NCI-H1092 treated with DMSO at 0.1 percent for 48 hours (cell line): ENCODE data around the gene SLAIN1.

Source experiments
- DNase-seq: peaks from one replicate; lab custom pipeline; 2025; lab: John Stamatoyannopoulos, UW

The SLAIN1 gene

DNA sequence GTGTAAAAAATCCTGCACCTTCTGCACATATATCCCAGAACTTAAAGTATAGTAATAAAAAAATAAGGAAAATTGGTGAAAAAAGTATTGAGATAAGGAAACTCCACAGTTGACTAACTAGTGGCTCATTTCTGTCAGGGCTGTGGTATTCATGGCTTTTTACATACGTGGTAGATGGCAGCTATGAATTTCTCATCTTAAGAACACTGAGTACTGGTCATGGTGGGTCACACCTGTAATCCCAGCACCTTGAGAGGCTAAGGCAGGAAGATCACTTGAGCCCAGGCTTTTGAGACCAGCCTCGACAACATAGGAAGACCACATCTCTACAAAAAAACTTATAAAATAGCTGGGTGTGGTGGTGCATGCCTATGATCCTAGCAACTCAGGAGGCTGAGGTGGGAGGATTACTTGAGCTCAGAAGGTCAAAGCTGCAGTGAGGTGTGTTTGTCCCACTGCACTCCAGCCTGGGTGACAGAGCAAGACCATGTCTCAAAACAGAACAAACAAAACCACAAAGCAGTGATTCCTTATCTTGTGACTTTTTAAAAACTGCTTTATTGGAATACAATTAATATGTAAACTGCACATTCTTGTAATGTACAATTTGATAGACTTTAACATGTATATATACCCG lies 16.8 kb downstream of the SLAIN1 start:
- no peak for DNase-seq

DNA sequence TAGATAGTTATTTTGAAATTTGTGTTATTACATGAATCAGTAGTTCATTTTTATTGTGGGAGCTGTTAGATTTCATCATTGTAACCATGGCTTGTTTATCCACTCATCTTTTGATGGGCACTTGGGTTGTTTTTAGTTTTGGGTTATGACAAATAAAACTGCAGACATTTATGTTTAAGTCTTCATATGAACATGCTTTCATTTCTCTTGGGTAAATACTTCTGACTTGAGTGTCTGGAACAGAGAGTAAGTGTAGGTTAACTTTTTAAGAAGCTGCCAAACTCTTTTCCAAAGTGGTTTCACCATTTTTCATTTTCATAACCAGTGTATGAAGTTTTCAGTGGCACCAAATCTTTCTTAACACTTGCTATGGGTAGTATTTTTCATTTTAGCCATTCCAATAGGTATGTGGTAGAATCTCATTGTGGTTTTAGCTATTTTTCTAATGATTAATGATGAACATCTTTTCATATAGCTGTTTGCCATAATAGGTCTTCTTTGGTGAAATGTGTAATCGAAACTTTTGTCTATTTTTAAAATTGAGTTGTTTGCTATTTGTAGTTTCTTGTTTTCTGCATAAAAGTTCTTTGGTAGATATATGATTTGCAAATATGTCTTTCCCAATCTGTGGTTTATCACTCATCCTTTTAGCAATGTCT lies 17.9 kb downstream of the SLAIN1 start:
- DNase-seq, result no peak

DNA sequence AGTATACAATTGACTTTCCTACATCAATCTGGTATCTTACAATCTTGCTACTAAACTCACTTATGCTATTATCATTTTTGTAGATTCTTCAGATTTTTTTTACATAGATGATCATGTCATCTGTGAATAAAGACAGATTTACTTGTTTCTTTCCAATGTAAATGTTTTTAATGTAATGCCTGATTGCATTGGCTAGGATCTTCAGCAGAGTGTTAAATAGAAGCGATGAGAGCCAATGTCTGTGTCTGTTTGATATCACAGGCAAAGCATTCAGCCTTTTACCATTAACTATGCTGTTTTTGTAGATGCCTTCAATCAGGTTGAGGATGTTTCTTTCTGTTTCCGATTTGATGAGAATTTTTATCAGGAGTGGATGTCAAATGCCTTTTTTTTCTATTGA lies 19.2 kb downstream of the SLAIN1 start:
- no peak for DNase-seq

DNA sequence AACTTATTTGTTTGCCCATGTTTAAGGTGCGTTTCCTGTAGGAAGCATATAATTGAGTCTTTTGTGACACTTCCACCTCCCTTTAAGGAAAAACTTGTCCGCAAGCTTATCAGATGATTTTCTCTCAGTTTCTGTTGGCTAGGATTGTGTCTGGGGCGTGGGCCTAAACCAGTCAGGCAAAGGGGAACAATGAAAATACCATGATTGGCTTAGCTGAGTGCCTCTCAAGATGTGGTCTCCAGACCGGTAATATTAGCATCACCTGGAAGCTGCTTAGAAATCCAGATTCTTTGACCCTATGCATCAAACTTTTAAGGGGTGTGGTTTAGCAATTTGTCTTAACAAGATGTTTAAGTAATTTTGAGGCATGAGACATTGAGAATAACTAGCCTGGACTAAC lies 20.0 kb downstream of the SLAIN1 start:
- no peak for DNase-seq

DNA sequence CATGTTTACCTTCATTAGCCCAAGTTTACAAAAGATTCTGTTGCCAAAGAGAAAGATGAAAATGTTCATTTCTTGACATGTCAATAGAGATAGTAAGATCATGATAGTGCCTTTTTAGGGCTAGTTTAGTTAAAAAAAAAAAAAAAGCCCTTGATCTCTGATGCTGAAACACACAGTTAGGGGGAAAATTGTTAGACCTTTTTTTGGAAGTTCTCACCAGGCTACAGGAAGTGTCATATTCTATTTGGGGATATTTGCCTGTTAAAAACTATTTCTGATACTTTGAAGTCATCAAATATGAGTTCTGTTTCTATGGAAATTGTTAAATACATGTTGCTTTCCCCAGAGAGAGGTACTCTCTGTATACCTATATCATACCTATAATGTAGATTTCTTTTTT lies 21.6 kb downstream of the SLAIN1 start:
- DNase-seq, result no peak

DNA sequence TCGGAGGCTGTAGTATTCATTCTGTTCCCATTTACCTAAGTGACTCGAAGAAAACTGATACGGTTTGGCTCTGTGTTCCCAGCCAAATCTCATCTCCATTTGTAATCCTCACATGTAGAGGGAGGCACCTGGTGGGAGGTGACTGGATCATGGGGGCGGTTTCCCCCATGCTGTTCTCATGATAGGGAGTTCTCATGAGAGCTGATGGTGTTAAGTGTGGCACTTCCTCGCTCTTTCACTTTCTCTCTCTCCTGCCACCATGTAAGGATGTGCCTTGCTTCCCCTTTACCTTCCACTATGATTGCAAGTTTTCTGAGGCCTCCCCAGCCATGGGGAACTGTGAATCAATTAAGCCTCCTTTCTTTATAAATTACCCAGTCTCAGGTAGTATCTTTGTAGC lies 23.5 kb downstream of the SLAIN1 start:
- DNase-seq, result no peak

DNA sequence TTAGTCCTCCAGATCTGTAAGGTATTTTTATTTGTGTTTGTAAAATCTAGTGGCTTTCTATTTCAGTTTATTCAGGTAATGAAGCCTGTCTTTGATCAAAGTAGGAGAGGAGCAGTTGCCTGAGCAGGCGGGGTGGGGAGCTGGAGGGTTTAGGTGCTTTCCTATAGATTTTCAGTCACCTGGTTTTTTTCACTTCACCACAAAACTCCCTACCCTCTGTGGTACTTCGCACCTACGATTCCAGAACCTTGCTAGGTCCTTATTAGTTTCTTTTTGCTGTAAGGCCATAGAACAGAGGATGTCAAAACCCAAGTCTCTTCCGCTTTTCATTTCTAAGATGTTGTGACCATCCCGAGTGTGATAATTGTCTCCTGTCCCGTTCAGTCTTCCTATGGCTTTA lies 26.6 kb downstream of the SLAIN1 start:
- no peak for DNase-seq

DNA sequence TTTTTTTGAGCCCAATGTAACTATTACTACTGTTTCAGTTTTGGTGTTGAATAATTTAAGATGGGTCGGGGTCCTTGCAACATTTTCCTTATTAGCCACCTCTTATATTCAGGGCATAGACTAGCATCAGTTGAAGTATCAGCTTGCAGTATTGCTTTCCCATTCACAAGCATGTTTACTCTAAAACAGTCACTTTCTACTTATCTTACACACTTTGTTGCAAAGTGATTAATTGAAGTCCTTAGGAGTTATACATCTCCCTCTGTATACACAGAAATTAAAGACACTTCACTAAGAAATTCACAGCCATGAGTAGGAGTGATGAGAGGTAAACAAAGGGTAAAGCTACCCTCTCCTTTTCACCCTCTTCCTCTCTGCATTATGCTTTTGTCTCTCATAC lies 27.6 kb downstream of the SLAIN1 start:
- DNase-seq, result no peak

DNA sequence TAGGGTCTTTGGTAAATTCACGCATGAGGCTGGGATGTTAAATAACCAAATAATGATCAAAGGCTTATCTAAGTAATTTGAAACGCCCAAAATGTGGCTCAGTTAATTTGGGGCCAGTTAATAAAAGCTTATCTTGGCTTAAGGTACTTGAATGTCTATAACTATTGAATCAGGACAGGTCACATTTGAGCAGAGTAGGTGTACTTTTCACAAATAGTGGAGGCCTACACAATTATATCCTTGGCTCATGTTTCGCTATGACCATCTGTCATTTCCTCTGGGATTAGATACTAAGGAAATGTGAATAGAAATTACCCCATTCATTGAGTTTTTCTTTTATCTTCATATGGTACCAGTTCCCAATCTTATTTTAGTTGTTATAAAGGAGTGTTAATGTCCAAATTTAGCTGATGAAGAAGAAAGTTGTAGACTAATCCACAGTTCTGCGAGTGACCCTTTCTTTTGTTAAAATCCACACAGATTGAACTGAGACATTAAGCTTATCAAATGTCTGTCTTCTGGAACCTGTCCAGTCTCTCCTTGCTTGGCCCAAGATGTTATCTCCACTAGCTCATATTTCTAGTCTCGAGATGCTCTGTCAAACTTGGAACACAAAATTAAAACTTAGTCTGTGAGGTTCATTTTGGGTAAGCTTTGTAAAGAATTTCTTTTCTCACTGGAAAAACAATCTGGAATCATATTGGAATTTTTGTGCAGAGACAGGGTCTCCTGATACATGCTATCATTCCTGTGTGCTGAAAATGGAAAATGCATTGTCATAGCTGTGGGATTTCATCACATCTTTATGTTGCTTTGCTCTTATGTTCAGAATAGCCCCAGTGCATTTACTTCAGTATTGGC lies 31.0 kb downstream of the SLAIN1 start:
- peak; percentile 60 for DNase-seq

DNA sequence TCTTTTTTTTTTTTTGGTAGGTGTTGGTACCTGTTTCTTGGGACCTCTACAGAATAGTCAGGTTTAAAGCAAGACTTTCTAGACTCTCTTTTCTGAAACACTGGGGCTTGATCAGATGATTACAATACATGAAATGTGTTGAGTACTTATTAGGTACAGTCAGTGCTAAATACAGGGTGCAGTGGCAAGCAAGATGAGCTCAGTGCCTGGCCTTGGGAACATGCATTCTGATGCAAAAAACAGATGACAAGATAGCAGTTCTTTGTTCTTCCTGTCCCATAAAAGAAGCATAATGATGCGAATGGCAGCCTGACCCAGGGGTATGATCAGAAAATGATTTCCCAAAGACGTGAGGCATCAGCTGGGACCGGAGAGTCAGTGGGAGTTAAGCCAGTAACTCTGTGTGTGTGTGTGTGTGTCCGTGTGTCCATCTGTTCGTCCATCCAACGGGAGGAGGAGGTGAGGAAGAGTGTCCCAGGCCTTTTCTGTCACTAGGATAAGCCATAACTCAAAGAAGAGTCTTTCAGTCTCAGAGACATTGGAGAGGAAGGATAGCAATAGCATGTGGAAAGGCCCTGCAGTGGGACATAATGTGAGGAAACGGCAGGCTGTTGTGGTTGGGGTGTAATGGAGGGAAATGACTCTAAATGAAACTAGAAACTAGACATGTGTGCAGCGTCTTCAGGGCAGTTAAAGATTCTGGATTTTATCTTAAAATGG lies 32.2 kb downstream of the SLAIN1 start:
- DNase-seq, result no peak

DNA sequence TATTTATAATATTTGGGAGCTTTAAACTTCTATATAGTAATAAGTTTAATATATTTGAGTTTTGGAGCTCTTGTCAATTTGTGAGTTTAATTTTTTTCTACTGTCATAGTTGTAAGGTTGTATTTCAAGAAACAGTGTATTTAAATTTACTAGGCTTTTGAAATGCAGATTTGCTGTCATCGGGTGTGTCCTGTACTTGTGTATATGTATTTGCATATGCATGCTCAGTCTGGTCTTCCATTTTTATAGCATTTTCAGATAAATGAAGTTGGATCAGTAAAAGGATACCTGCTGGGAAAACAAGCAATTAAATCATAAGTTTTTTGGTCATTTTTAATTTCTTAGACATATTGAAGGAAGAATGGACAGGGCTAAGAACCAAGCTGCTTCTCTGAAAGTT lies 33.1 kb downstream of the SLAIN1 start:
- DNase-seq, result no peak

DNA sequence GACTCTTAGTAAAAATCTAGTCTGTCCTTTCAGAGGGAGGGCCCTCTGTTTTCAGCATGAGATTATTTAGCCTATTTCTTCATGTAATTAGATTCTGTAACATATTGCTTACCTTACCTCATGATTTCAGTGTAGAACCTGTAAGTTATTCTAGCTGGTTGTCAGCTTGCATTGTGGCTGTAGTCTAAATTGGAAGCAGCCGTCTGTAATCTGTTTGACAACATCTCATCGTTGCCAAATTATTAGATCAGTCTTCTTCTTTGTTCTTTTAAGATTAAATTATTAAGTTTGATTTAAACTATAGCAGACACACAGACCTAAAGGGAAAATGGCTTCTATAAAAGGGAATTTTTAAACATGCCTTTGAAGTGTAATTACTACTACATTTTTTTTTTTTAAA lies 34.8 kb downstream of the SLAIN1 start:
- DNase-seq, result no peak

DNA sequence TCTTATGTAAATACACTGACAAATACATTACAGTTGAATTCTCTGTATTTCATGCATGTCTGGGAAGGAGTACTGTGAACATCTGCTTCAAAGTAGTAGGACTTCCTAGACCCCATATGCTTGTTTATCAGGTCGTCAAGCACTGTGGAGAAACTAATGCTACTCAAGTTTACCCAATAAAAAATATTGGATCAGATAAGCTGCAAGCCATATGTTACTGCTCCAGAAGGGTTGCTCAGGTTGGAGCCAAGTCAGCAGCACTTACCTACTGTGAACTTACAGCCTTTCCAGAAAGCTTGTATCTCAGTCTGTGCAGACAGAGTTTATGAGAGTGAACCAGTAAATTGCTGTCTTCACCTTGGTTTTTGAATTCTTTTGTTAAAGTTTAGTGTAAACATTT lies 36.2 kb downstream of the SLAIN1 start:
- DNase-seq, result peak; percentile 14

DNA sequence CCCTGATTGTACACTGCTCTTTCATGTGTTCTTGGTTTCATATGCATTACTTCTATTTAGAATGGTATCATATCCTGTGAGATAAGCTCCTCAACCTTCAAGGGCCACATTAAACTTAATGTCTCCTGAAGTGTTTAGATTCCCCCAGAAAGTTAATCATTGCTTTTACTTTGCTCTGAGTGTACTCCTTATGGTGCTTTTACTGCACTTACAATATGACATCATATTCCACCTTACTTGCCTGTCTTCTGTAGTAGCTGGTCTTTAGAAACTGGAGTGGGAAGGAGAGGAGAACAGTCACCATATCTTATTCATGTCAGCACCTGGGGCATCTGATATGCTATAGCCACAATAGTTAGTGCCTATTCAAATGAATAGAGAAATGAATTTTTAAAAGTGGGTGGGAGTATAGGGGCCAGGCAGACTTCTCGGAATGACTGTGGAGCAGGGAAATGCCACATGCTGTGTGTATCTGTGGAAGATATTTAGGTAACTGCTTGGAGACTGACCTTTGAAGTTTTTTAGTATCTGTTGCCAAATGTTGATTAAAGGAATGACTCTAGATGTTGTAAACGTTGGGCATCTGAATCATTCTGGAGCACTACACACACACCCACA lies 40.2 kb downstream of the SLAIN1 start:
- DNase-seq, result no peak

DNA sequence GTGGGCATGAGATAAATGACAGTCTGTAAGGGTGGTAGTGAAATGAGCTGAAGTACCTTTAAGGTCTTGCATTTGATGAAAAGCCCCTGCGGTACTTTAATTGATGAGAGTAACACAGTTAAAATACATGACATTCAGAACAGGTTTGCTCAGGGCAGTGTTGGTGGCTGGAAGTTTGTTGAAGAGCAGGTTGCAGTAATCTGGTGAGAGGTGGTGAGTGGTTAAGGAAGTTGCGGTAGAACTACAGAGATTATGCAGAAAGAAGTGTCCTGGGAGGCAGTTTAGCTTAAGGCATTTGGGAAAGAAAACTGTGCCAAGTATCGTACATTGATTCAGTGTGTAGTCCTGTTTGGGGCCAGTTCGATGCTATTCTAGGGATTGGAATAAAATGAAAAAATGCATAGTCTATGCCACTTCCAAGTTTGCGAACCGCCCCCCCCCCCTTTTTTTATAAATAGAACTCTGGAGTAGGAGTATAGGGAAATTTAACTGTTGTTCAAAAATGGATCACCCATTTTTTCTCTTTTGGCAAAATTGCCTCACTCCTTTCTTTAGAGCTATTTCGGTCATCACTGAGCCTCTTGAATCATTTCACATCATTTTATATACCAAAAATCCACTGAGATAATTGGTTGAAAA lies 42.7 kb downstream of the SLAIN1 start:
- DNase-seq, result no peak

DNA sequence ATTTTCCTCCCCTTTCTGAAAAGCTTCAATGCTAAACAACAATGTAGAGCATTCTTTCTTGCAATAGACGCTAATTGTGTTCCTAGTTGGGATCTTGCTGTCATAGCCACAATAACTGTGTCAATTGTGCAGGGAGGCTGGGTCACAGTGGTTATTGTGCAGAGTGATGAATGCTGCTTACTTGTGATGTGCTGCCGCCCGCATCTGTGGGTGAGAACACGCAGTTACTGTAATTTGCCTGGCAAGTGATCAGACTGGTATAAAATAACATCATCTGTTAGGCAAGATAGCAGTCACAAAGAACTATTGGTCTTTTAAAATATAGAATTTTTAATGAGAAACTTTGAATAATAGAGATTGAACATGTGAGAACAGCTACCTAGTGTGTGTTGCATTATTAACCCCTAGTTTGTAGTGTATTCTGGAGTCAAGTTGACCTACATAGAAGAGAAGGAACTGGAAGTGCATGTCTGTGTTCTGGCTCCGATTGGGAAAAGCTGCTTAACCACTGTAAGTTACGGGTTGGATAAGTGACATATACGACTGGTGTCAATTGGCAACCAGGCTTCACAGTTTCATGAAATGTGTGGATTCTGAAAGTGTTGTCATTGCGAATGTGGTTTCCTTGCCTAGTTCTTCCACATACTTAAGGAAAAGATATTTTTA lies 43.6 kb downstream of the SLAIN1 start:
- DNase-seq, result no peak

DNA sequence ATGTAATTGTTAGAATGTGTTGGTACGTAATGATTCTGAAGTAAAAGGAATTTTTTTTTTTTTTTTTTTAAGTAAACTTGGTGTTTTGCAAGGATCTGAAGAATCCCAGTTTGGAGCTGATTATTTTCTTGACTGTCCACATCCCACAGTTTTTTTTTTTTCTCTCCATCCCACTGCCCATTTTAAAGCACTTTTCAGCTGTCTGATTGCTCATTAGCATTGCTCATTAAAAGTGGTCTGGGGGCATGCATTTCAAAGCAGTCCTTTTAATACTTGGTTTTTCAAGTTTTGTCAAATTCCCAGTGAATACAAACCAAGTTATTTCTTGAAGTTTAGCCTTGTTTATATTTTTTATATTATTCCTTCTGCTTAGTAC lies 44.1 kb downstream of the SLAIN1 start:
- DNase-seq, result no peak

DNA sequence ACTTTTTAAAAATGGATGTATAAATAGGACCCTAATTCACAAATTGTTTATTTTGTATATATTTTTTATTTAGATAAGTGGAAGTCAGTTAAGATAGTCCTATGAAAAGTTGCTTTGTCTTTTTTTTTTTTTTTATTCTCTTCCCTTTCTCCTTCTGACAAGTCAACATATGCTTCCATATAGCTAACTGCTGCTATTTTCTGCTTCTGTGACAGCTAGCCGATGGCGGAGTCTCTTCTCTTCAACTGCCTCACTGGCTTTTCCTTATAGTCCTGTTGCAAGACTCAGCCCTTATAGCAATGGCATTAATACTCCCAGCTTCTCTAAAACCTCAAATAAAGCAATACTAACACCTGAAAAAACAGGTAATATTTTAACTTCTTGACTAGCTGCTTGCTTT lies 45.3 kb downstream of the SLAIN1 start:
- DNase-seq, result no peak

DNA sequence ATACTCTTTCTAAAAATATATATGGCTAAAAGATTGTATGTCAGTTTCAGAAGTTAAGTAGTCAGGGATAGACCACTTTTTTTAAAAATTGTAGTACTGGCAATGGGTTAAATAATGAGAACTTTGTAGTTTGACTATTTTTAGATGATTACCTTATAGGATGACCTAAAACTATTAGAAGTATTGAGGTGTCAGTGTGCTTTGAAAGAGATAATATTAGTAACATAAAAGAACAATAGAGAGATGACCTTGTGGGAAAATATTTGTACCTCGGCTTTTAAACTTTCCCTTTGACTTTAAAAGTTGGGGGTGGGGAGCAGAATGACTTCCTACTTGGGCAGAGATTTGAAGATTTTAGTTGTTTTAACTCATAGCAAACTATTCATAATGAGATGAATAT lies 48.3 kb downstream of the SLAIN1 start:
- DNase-seq, result no peak

DNA sequence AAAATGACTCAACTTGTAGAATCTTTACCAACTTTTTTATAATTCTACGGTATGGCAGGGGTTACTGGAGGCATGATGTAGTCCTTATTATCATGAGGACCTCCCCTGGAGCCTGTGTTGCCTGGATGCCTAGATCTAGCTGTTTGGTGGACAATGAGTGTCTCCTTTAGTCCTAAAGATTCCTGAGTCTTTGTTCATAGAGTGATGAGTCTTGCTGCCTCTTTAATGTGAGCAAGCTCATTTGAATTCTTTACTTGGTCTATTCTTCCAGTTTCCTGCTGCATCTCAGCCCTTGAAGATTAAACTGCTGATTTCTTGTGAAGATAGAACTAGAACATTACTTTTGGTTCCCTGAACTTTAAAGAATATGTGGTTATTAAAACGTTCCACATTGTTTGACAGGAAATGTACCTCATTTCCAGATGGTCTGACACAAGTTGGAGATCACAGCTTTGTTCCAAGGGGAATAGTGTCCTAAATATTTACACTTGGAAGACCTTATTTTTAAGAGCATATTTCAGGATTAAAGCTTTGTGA lies 51.9 kb downstream of the SLAIN1 start:
- DNase-seq, result no peak
